Activated naive CD8-positive, alpha-beta T cell treated with anti-CD3 and anti-CD28 coated beads for 36 hours (primary cell): Measurements from ENCODE around the gene NGB. TPM values are rescaled to one million over a fixed set of nuclear protein-coding genes. Genes with fewer than 3 reads are reported as not detected.
"Not testable (repeated sequence)": the region's sequence is repeated elsewhere in the genome, so short reads cannot be mapped to it uniquely, and the experiment has no call there.

Source experiments
- DNase-seq: peaks from one replicate; pipeline ENCODE4 v3.0.0; 2021
- H3K27ac Mint-ChIP-seq: one replicate; pipeline ENCODE4 v1.8.0; 2022; ENCODE audit warnings: mild to moderate bottlenecking, moderate library complexity, mixed read lengths
- H3K27me3 Mint-ChIP-seq: one replicate; pipeline ENCODE4 v1.8.0; 2022; ENCODE audit warnings: mild to moderate bottlenecking, mixed read lengths
- H3K36me3 Mint-ChIP-seq: one replicate; pipeline ENCODE4 v1.8.0; 2021; ENCODE audit warnings: mild to moderate bottlenecking, mixed read lengths
- H3K4me1 Mint-ChIP-seq: one replicate; pipeline ENCODE4 v1.8.0; 2021; ENCODE audit warnings: mixed read lengths
- H3K4me3 Mint-ChIP-seq: one replicate; pipeline ENCODE4 v1.8.0; 2022; ENCODE audit warnings: mild to moderate bottlenecking, moderate library complexity, mixed read lengths
- H3K9me3 Mint-ChIP-seq: one replicate; pipeline ENCODE4 v1.8.0; 2022; ENCODE audit warnings: mixed read lengths
- total RNA-seq, 2 experiments: library from RNA; stranded (reverse); gene quantifications; one replicate each; pipeline ENCODE4 v1.2.3, GENCODE V29; 2021

NGB gene
- total RNA-seq, 2 experiments from 2014 or later, result not detected

DNA sequence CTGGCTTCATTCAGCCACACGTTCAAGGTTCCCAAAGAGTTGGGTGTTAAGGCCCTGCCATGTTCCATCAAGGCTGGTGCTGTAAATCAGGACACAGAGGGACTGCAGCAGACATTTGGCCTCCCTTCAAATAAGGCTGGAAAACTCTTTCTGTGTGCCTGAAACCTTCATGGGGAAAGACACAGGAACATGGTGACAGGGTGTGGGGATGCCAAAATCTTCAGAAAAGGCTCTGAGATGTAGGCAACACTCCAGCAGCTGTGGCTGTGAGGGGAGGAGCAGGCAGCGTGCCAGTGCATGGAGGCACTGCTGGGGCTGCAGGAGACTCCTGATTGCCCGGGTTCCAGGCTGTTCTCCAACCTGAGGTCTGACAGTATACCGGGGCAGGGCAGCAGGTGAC lies 34.7 kb upstream of the NGB start:
- H3K4me3 Mint-ChIP-seq, result no peak overlapping the region
- H3K9me3 Mint-ChIP-seq, result no peaks in the 10 kb centered on the region
- H3K27ac Mint-ChIP-seq, result no peak overlapping the region
- H3K27me3 Mint-ChIP-seq, result no peaks in the 10 kb centered on the region
- DNase-seq, result no peak
- H3K4me1 Mint-ChIP-seq, result peaks cover 9% of the 10 kb centered on the region
- H3K36me3 Mint-ChIP-seq, result peaks cover 4% of the 10 kb centered on the region

DNA sequence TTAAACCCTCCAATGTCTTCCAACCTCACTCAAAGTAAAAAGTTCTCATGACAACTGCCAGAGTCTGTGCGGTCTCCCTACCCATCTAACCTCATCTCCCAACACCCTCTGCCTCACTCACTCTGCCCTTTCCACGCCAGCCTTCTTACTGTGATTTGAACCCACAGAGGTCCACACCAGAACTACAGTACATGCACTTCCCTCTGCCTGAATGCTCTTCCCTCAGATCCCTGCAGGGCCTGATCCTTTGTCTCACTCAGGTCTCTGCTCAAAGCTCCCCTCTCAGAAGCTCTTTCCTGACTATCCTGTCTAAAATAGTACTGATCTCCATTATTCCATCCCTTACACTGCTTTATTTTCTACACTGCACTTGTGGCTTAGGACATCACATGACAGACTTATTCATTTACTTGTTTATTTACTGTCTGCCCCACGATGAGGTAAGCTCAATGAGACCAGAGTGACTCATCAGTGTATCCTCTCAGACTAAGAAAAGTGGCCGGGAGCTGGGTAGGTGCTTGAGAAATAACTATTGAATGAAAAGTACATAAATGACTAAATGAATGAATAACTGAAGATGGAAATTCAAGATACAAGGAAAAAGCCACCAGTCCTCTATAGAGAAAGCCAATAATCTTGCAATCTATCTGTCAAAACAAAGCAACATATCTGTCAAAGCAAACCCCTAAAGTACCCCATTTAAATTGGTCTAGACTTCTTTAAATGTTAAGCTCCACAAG lies 32.6 kb upstream of the NGB start:
- Mint-ChIP-seq H3K9me3 (no peaks in the 10 kb centered on the region), H3K27ac (peak overlapping the region; percentile 3), H3K4me3 (no peak overlapping the region), H3K36me3 (peaks cover 4% of the 10 kb centered on the region), H3K4me1 (peaks cover 9% of the 10 kb centered on the region), H3K27me3 (no peaks in the 10 kb centered on the region)
- no peak for DNase-seq

DNA sequence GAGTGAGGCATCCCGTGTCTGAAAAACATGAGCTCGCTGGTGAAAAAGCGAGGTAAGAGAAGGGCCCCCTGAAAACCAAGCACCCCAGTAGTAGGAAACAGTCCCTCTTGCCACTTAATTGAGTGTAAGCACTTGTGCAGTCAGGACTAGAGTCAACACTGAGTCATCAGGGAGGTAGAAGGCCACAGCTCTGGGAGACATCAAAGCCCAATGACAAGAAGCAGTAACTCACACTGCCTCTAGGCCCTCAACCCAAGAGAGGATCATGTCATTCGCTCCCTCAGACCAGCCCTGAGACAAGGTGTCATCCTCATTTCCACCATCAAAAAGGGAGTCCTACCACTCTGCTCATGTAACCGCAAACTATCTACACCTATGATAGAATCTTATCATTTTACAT lies 31.9 kb upstream of the NGB start:
- H3K27me3 Mint-ChIP-seq, result no peaks in the 10 kb centered on the region
- no peaks in the 10 kb centered on the region for H3K9me3 Mint-ChIP-seq
- peak; percentile 24 for DNase-seq
- H3K4me1 Mint-ChIP-seq, result peaks cover 9% of the 10 kb centered on the region
- peaks cover 4% of the 10 kb centered on the region for H3K36me3 Mint-ChIP-seq
- no peak overlapping the region for H3K27ac Mint-ChIP-seq
- H3K4me3 Mint-ChIP-seq, result no peak overlapping the region

DNA sequence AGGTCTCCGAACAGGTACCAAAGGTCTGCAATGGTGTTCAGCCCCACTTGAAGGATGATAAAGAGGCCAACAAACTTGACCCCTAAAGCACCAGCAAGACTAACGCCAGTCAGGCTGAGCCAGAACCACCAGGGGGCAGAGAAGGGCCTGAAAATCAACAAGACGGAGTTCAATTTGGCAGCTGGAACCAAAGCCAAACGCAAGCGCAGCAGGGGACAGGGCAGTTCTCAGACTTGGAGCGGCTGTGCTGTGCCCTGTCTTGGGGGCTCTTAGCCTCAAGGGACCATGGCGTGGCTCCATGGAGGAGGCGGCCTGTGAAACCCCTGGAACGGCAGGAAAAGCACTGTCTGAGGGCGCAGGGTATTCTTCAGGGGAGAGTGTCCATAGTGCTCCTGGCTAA lies 30.1 kb upstream of the NGB start:
- H3K4me1 Mint-ChIP-seq, result peaks cover 9% of the 10 kb centered on the region
- no peaks in the 10 kb centered on the region for H3K27me3 Mint-ChIP-seq
- H3K36me3 Mint-ChIP-seq, result peaks cover 7% of the 10 kb centered on the region
- DNase-seq, result peak; percentile 36
- H3K27ac Mint-ChIP-seq, result no peak overlapping the region
- no peaks in the 10 kb centered on the region for H3K9me3 Mint-ChIP-seq
- no peak overlapping the region for H3K4me3 Mint-ChIP-seq

DNA sequence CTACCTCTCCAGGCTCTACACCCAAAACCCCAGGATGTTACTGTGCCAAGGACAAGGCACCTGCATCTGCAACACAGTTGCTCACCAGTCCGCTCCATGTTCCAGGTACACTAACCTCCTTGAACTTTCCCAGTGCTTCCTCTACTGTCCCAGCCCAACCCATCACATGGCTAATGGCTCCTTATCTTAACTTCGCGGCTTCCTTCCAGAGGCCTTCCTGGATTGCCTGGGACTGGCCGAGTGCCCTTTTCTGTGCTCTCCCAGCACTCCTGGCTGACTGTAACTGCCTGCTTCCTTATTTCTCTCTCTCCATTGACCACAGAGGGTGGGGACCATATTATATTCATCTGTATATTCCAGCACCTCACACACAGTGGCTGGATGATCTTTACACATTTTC lies 28.8 kb upstream of the NGB start:
- peaks cover 10% of the 10 kb centered on the region for H3K36me3 Mint-ChIP-seq
- H3K4me1 Mint-ChIP-seq, result peaks cover 9% of the 10 kb centered on the region
- no peak overlapping the region for H3K4me3 Mint-ChIP-seq
- H3K9me3 Mint-ChIP-seq, result no peaks in the 10 kb centered on the region
- H3K27ac Mint-ChIP-seq, result no peak overlapping the region
- no peak for DNase-seq
- H3K27me3 Mint-ChIP-seq, result no peaks in the 10 kb centered on the region

DNA sequence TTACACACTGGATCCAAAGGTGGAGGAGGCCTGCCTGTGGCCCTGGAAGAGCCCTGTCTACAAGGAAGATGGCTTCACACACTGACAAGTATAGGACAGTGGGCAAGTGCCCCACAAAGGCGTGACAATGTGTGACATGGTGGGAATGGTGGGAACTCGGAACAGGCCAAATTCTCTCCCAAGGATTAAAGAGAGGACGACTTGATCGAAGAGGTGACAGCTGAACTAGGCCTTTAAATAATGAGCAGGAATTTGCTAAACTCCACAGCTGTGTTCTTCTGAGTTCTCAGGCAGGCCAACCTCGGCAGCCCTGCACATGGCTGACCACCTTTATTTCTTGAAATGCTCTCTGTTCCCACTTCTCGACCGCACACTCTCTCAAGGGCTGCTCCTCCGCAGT lies 25.9 kb upstream of the NGB start:
- H3K27ac Mint-ChIP-seq, result no peak overlapping the region
- H3K36me3 Mint-ChIP-seq, result peaks cover 8% of the 10 kb centered on the region

DNA sequence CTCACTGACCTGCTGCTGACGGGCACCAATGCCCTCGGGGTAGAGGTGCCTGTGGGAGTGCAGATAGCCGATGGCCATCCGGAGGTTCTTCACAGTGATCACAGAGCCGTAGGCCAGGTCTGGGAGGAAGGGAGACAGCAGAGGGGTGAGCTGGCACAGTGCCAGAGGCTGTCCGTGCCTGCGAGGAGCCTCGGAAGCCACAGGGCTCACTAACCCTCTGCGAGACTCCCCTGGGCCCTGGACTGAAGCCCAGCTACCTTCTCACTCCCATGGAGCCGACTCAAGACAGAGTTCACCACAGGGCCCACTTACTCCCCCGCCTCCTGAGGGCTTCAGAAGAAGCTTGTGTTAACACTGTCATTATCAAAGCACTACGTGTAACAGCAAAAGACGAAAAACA lies 25.1 kb upstream of the NGB start:
- H3K9me3 Mint-ChIP-seq, result no peaks in the 10 kb centered on the region
- H3K4me3 Mint-ChIP-seq, result no peak overlapping the region
- no peak overlapping the region for H3K27ac Mint-ChIP-seq
- H3K36me3 Mint-ChIP-seq, result peaks cover 8% of the 10 kb centered on the region
- DNase-seq, result no peak
- no peaks in the 10 kb centered on the region for H3K27me3 Mint-ChIP-seq
- no peaks in the 10 kb centered on the region for H3K4me1 Mint-ChIP-seq

More for the DNA sequence above, 25.9 kb upstream of the NGB start:
- no peak for DNase-seq
- H3K4me3 Mint-ChIP-seq, result no peak overlapping the region
- H3K4me1 Mint-ChIP-seq, result no peaks in the 10 kb centered on the region
- no peaks in the 10 kb centered on the region for H3K9me3 Mint-ChIP-seq
- no peaks in the 10 kb centered on the region for H3K27me3 Mint-ChIP-seq

DNA sequence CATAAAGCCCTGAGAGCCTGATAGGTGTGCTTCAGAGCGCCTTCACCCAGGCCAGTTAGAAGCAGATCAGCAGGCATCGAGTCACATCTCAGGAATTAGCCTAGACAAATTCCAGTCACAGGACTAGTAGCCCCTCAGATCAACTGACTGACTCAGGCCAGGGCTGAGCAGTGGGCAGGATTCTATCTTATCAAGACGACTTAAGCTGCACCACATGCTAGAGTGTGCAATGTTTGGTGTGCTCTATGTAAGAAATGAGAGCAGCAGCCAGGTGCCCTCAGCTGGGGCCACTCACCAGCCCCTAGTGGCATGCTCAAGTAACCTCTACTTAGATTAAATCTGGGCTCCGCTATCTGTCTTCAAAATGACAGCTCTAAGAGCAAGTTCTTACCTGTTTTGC lies 19.7 kb upstream of the NGB start:
- Mint-ChIP-seq H3K4me1 (no peaks in the 10 kb centered on the region), H3K36me3 (peaks cover 4% of the 10 kb centered on the region), H3K9me3 (no peaks in the 10 kb centered on the region), H3K4me3 (no peak overlapping the region), H3K27me3 (no peaks in the 10 kb centered on the region), H3K27ac (no peak overlapping the region)
- no peak for DNase-seq

DNA sequence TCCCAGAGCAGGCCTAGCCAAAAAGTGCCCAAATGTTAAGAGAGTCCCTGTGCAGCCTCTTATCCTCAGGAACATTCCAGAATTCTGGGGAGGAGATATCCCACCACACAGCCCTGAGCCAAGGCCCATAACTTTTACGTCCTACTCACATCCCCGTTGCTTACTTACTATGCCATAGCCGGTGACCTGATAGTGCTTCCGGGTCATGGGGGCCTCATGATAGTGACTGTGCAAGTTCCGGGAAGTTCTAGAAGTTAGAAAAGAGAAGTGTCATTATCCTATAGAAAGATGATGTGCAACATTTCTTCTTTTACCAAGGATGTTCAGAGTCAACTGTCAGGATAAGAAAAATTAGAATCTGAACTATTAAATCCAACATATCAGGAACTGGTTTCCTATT lies 15.6 kb upstream of the NGB start:
- H3K27me3 Mint-ChIP-seq, result no peaks in the 10 kb centered on the region
- H3K4me3 Mint-ChIP-seq, result no peak overlapping the region
- no peaks in the 10 kb centered on the region for H3K9me3 Mint-ChIP-seq
- no peak overlapping the region for H3K27ac Mint-ChIP-seq
- peaks cover 7% of the 10 kb centered on the region for H3K36me3 Mint-ChIP-seq
- DNase-seq, result no peak
- H3K4me1 Mint-ChIP-seq, result no peaks in the 10 kb centered on the region

DNA sequence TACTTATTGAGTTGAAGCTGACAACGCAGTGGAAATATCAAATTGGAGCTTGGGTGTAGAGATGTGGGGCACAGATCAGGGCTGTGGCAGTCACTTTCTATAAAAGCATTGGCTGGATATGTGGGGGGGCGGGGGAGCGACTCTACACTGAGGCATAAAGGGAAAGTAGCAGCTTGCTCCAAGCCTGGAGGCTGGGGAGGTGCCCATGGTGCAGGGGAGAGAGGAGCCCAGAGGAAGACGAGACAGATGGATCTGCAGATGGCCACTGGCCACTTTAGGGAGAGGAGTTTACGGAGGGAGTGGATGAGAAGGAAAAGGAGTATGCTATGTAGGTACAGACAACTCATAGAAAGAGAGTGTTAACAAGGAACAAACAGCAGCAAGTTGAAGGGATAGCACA lies 13.5 kb upstream of the NGB start:
- Mint-ChIP-seq H3K27me3 (no peaks in the 10 kb centered on the region), H3K27ac (no peak overlapping the region), H3K9me3 (no peaks in the 10 kb centered on the region), H3K4me3 (no peak overlapping the region), H3K36me3 (peaks cover 8% of the 10 kb centered on the region), H3K4me1 (no peaks in the 10 kb centered on the region)
- no peak for DNase-seq

DNA sequence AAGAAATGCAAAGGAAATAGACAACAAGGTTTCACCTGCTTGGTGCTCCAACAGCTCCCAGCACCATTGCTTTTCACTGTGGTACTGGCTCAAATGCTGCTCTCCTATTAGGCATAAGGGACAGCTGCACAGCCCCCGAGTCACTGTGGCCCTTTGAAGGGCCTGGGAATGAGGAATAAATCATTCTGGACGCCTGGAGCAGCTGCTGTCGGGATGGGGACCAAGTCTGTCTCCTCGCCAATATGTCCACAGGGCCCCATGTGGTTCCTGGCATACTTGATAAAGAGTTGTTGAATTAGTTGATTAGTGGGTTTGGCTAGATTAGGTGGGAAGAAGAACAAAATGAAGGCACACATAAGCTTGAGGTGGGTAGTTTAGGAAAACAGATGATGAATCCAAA lies 13.1 kb upstream of the NGB start:
- no peak for DNase-seq
- Mint-ChIP-seq H3K4me1 (no peaks in the 10 kb centered on the region), H3K36me3 (peaks cover 10% of the 10 kb centered on the region), H3K4me3 (no peak overlapping the region), H3K27me3 (no peaks in the 10 kb centered on the region), H3K9me3 (no peaks in the 10 kb centered on the region), H3K27ac (no peak overlapping the region)

DNA sequence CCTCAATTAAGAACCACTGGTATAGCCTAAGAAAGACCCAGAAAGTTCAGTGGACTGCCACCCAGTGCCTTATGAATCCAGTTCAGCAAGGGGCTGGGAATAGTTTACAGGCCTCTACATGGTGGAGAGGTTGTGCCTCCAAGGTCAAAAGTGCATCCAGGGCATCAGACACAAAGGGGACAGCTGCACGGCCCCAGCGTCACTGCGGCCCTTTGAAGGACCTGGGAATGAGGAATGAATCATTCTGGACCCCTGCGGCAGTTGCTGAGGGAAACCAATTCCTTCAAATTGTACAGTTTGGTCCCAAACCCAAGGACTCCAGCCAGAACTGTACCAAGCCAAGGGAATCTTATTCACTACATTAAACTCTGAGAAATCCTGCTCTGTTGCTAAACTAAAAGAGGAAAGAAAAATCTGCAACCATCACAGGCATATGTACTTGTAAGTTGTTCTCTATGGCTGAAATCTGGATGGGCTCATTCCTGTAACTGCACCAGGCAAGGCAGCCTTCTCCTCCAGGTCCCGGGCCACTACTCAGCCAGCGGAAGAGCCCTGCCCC lies 10.9 kb upstream of the NGB start:
- Mint-ChIP-seq H3K27me3 (no peaks in the 10 kb centered on the region), H3K9me3 (no peaks in the 10 kb centered on the region), H3K36me3 (peaks cover 10% of the 10 kb centered on the region), H3K4me3 (no peak overlapping the region), H3K4me1 (no peaks in the 10 kb centered on the region), H3K27ac (no peak overlapping the region)
- DNase-seq, result no peak

DNA sequence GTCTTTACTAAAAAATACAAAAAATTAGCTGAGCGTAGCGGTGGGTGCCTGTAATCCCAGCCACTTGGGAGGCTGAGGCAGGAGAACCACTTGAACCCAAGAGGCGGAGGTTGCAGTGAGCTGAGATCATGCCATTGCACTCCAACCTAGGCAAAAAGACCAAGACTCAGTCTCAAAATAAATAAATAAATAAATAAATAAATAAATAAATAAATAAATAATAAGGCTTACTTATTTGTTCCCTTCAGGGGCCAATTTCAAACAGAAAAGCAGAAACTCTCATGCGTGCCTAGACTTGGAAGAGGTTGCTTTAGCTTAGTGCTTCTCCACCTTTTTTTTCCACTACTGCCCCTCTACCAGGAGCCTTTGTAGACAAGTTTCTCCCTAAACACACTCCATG lies 9.9 kb upstream of the NGB start:
- H3K27me3 Mint-ChIP-seq, H3K27ac Mint-ChIP-seq, H3K36me3 Mint-ChIP-seq, H3K4me1 Mint-ChIP-seq, DNase-seq, H3K4me3 Mint-ChIP-seq, H3K9me3 Mint-ChIP-seq: not testable (repeated sequence)

DNA sequence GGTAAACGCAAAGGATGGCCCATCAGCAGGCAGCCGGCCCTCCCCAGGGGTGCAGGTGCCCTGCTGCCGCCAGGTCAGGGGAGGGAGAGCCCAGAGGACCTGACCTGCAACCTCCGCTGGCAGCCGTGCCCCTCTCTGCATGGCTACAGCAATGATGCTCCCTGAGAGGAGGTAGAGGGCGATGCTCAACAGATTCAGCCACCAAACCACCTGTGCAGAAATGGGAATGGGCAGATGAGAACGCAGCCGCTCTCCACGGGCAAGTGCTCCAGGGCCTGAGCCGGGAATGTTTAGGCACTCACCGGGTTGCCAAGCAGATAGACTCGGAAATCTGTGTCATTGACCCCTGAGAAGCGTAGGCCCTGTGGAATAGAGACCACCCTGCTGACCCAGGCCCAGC lies 8.7 kb upstream of the NGB start:
- Mint-ChIP-seq H3K9me3 (no peaks in the 10 kb centered on the region), H3K27me3 (no peaks in the 10 kb centered on the region), H3K27ac (no peak overlapping the region), H3K4me1 (no peaks in the 10 kb centered on the region), H3K36me3 (peaks cover 7% of the 10 kb centered on the region), H3K4me3 (no peak overlapping the region)
- DNase-seq, result no peak

DNA sequence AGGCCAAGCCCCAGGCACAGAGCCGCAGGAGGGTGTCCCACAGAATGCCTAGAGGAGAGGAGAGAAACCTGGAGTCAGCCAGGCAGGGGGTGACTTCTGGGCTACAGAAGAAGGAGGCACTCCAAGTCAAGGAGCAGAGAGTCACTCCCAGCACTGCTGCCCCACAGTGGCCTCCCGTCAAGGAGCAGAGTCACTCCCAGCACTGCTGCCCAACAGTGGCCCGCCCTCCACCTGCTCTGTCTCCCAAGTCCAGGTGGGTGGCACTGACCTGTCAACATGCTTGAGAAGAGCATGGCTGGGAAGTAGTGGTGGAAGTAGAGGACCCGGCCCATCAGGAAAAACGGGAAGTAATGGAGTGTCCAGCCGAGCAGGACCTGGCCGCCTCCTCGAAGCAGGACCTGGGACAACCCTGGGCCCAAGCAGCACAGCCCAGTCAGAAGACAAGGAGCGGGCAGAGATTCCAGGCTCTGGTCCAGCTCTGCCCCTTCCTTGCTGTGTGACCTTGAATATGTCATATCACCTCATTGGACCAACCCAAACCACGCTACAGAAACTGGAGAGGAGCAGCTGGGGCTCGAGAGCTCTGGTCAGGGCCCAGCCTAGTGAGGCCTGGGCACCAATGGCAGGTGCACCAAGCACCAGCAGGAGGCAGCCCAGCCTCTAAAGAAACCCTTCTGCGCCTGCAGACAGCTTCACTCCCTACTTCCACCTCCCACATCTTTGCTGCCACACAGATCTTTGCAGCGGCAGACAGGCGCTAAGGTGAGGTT lies 7.6 kb upstream of the NGB start:
- H3K9me3 Mint-ChIP-seq, result no peaks in the 10 kb centered on the region
- no peak overlapping the region for H3K4me3 Mint-ChIP-seq
- no peaks in the 10 kb centered on the region for H3K27me3 Mint-ChIP-seq
- DNase-seq, result no peak
- H3K36me3 Mint-ChIP-seq, result peaks cover 4% of the 10 kb centered on the region
- no peaks in the 10 kb centered on the region for H3K4me1 Mint-ChIP-seq
- H3K27ac Mint-ChIP-seq, result no peak overlapping the region

DNA sequence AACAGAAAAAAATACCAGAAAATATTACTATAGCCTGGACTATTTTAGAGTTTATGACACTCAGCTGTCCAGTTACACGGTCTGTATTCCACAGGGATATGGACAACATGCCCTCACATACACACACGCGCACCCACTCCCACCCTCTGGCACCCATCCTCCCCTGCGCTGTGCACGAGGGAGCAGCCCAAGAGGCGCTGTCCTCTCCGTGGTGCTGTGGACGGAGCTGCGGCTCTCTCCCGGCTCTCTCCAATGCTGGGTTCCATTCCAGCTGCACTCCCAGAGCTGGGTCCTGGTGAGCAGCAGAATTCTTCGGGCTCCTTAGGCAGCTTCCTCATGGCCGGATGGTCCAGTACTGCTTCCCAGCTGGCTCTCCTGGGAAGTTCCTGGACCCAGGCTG lies 6.0 kb upstream of the NGB start:
- Mint-ChIP-seq H3K9me3 (no peaks in the 10 kb centered on the region), H3K4me1 (no peaks in the 10 kb centered on the region), H3K36me3 (peaks cover 2% of the 10 kb centered on the region), H3K27ac (no peak overlapping the region), H3K4me3 (no peak overlapping the region), H3K27me3 (peaks cover 11% of the 10 kb centered on the region)
- no peak for DNase-seq
